C4-2B (cell line): ENCODE data around the gene E2F1.
"Not testable (repeated sequence)": the region's sequence is repeated elsewhere in the genome, so short reads cannot be mapped to it uniquely, and the experiment has no call there.

Experiments used
- CTCF ChIP-seq: fragments of 450-650 bp; conservative IDR thresholded peaks from 2 replicates; pipeline ENCODE4 v1.5.1; 2017; ENCODE audit warnings: mild to moderate bottlenecking
- ZFX ChIP-seq: fragments of 450-650 bp; IDR thresholded peaks from 2 replicates; pipeline ENCODE4 v1.6.1; 2017

GRCh38 chr20:33698966-33699365 is 12.8 kb upstream of the E2F1 start:
- not testable (repeated sequence) for TF ChIP-seq CTCF, ZFX
